ENCODE measurements around the gene REEP5.
"Not testable (repeated sequence)": the region's sequence is repeated elsewhere in the genome, so short reads cannot be mapped to it uniquely, and the experiment has no call there.

REEP5 gene

GRCh38 chr5:112892066-112892465 is 30.0 kb downstream of the REEP5 start:
- H3K27ac ChIP-seq (ENCODE audit: low read length); H3K9me3 ChIP-seq (ENCODE audit: control insufficient read depth in 2 of 2, low read length in 2 of 2); H3K9ac ChIP-seq (ENCODE audit: low read length in 2 of 2); H3K4me1 ChIP-seq (ENCODE audit: control insufficient read depth, insufficient read depth, low read length); H3K27me3 ChIP-seq (ENCODE audit: control insufficient read depth in 1 of 2, insufficient read depth in 2 of 2, low read length in 2 of 2); H3K4me3 ChIP-seq (ENCODE audit: low read length in 2 of 2): not testable (repeated sequence)
- H3K36me3 ChIP-seq (ENCODE audit: control insufficient read depth in 2 of 2, insufficient read depth in 2 of 2, low read length in 2 of 2): peaks cover 12 to 15% of the 10 kb centered on the region in 2 donors

GRCh38 chr5:112886975-112887374 is 35.1 kb downstream of the REEP5 start:
- no peaks in the 10 kb centered on the region for H3K9me3 ChIP-seq (ENCODE audit: control insufficient read depth in 2 of 2, low read length in 2 of 2)
- H3K9ac ChIP-seq (ENCODE audit: low read length in 2 of 2): no peak overlapping the region
- no peaks in the 10 kb centered on the region for H3K4me1 ChIP-seq (ENCODE audit: control insufficient read depth, insufficient read depth, low read length)
- peaks cover 24 to 42% of the 10 kb centered on the region in 2 donors for H3K36me3 ChIP-seq (ENCODE audit: control insufficient read depth in 2 of 2, insufficient read depth in 2 of 2, low read length in 2 of 2)
- H3K27ac ChIP-seq (ENCODE audit: low read length): no peak overlapping the region
- no peak overlapping the region for H3K4me3 ChIP-seq (ENCODE audit: low read length in 2 of 2)
- no peaks in the 10 kb centered on the region for H3K27me3 ChIP-seq (ENCODE audit: control insufficient read depth in 1 of 2, insufficient read depth in 2 of 2, low read length in 2 of 2)

- Histone ChIP-seq H3K27ac (ENCODE audit: low read length) (no peak overlapping the region), H3K36me3 (ENCODE audit: control insufficient read depth in 2 of 2, insufficient read depth in 2 of 2, low read length in 2 of 2) (peaks cover 26 to 48% of the 10 kb centered on the region in 2 donors), H3K4me3 (ENCODE audit: low read length in 2 of 2) (no peak overlapping the region)
These were observed 37.0 kb downstream of the REEP5 start for GRCh38 chr5:112885001-112885400.

GRCh38 chr5:112883192-112883591 is 38.8 kb downstream of the REEP5 start:
- Histone ChIP-seq H3K9me3 (ENCODE audit: control insufficient read depth in 2 of 2, low read length in 2 of 2) (no peaks in the 10 kb centered on the region), H3K27ac (ENCODE audit: low read length) (no peak overlapping the region), H3K4me3 (ENCODE audit: low read length in 2 of 2) (no peak overlapping the region), H3K9ac (ENCODE audit: low read length in 2 of 2) (no peak overlapping the region), H3K36me3 (ENCODE audit: control insufficient read depth in 2 of 2, insufficient read depth in 2 of 2, low read length in 2 of 2) (peaks cover 32 to 53% of the 10 kb centered on the region in 2 donors), H3K27me3 (ENCODE audit: control insufficient read depth in 1 of 2, insufficient read depth in 2 of 2, low read length in 2 of 2) (no peaks in the 10 kb centered on the region), H3K4me1 (ENCODE audit: control insufficient read depth, insufficient read depth, low read length) (no peaks in the 10 kb centered on the region)

More at GRCh38 chr5:112885001-112885400, 37.0 kb downstream of the REEP5 start:
- Histone ChIP-seq H3K9ac (ENCODE audit: low read length in 2 of 2) (no peak overlapping the region), H3K27me3 (ENCODE audit: control insufficient read depth in 1 of 2, insufficient read depth in 2 of 2, low read length in 2 of 2) (no peaks in the 10 kb centered on the region), H3K4me1 (ENCODE audit: control insufficient read depth, insufficient read depth, low read length) (no peaks in the 10 kb centered on the region), H3K9me3 (ENCODE audit: control insufficient read depth in 2 of 2, low read length in 2 of 2) (no peaks in the 10 kb centered on the region)

- no peak overlapping the region for H3K4me3 ChIP-seq (ENCODE audit: low read length in 2 of 2)
- no peaks in the 10 kb centered on the region for H3K4me1 ChIP-seq (ENCODE audit: control insufficient read depth, insufficient read depth, low read length)
- H3K27me3 ChIP-seq (ENCODE audit: control insufficient read depth in 1 of 2, insufficient read depth in 2 of 2, low read length in 2 of 2): no peaks in the 10 kb centered on the region
- peaks cover 20 to 43% of the 10 kb centered on the region in 2 donors for H3K36me3 ChIP-seq (ENCODE audit: control insufficient read depth in 2 of 2, insufficient read depth in 2 of 2, low read length in 2 of 2)
- H3K9me3 ChIP-seq (ENCODE audit: control insufficient read depth in 2 of 2, low read length in 2 of 2): no peaks in the 10 kb centered on the region
- H3K9ac ChIP-seq (ENCODE audit: low read length in 2 of 2): no peak overlapping the region
- H3K27ac ChIP-seq (ENCODE audit: low read length): no peak overlapping the region
These were observed 41.6 kb downstream of the REEP5 start for GRCh38 chr5:112880219-112880964.

- H3K36me3 ChIP-seq (ENCODE audit: control insufficient read depth in 2 of 2, insufficient read depth in 2 of 2, low read length in 2 of 2): peaks cover 15 to 34% of the 10 kb centered on the region in 2 donors
- no peak overlapping the region for H3K9ac ChIP-seq (ENCODE audit: low read length in 2 of 2)
- no peak overlapping the region for H3K27ac ChIP-seq (ENCODE audit: low read length)
- no peaks in the 10 kb centered on the region for H3K4me1 ChIP-seq (ENCODE audit: control insufficient read depth, insufficient read depth, low read length)
- H3K9me3 ChIP-seq (ENCODE audit: control insufficient read depth in 2 of 2, low read length in 2 of 2): no peaks in the 10 kb centered on the region
- no peak overlapping the region for H3K4me3 ChIP-seq (ENCODE audit: low read length in 2 of 2)
- H3K27me3 ChIP-seq (ENCODE audit: control insufficient read depth in 1 of 2, insufficient read depth in 2 of 2, low read length in 2 of 2): no peaks in the 10 kb centered on the region
These were observed 43.3 kb downstream of the REEP5 start for GRCh38 chr5:112878760-112879159.

GRCh38 chr5:112878101-112878500 is 43.9 kb downstream of the REEP5 start:
- Histone ChIP-seq H3K4me1 (ENCODE audit: control insufficient read depth, insufficient read depth, low read length) (no peaks in the 10 kb centered on the region), H3K9me3 (ENCODE audit: control insufficient read depth in 2 of 2, low read length in 2 of 2) (no peaks in the 10 kb centered on the region), H3K27me3 (ENCODE audit: control insufficient read depth in 1 of 2, insufficient read depth in 2 of 2, low read length in 2 of 2) (no peaks in the 10 kb centered on the region), H3K36me3 (ENCODE audit: control insufficient read depth in 2 of 2, insufficient read depth in 2 of 2, low read length in 2 of 2) (peaks cover 15 to 30% of the 10 kb centered on the region in 2 donors), H3K4me3 (ENCODE audit: low read length in 2 of 2) (no peak overlapping the region), H3K27ac (ENCODE audit: low read length) (no peak overlapping the region), H3K9ac (ENCODE audit: low read length in 2 of 2) (no peak overlapping the region)

GRCh38 chr5:112876362-112876761 is 45.7 kb downstream of the REEP5 start:
- Histone ChIP-seq H3K9ac (ENCODE audit: low read length in 2 of 2) (no peak overlapping the region), H3K36me3 (ENCODE audit: control insufficient read depth in 2 of 2, insufficient read depth in 2 of 2, low read length in 2 of 2) (peaks cover 15 to 22% of the 10 kb centered on the region in 2 donors), H3K27me3 (ENCODE audit: control insufficient read depth in 1 of 2, insufficient read depth in 2 of 2, low read length in 2 of 2) (no peaks in the 10 kb centered on the region)

GRCh38 chr5:112870966-112871365 is 51.1 kb downstream of the REEP5 start:
- no peak overlapping the region for H3K4me3 ChIP-seq (ENCODE audit: low read length in 2 of 2)
- H3K27me3 ChIP-seq (ENCODE audit: control insufficient read depth in 1 of 2, insufficient read depth in 2 of 2, low read length in 2 of 2): no peaks in the 10 kb centered on the region
- no peaks in the 10 kb centered on the region for H3K9me3 ChIP-seq (ENCODE audit: control insufficient read depth in 2 of 2, low read length in 2 of 2)
- H3K9ac ChIP-seq (ENCODE audit: low read length in 2 of 2): no peak overlapping the region
- no peak overlapping the region for H3K27ac ChIP-seq (ENCODE audit: low read length)
- H3K36me3 ChIP-seq (ENCODE audit: control insufficient read depth in 2 of 2, insufficient read depth in 2 of 2, low read length in 2 of 2): peaks cover 23 to 32% of the 10 kb centered on the region in 2 donors
- no peaks in the 10 kb centered on the region for H3K4me1 ChIP-seq (ENCODE audit: control insufficient read depth, insufficient read depth, low read length)

More at GRCh38 chr5:112876362-112876761, 45.7 kb downstream of the REEP5 start:
- Histone ChIP-seq H3K4me3 (ENCODE audit: low read length in 2 of 2) (no peak overlapping the region), H3K4me1 (ENCODE audit: control insufficient read depth, insufficient read depth, low read length) (no peaks in the 10 kb centered on the region), H3K27ac (ENCODE audit: low read length) (no peak overlapping the region), H3K9me3 (ENCODE audit: control insufficient read depth in 2 of 2, low read length in 2 of 2) (no peaks in the 10 kb centered on the region)

GRCh38 chr5:112869948-112870347 is 52.1 kb downstream of the REEP5 start:
- H3K4me1 ChIP-seq (ENCODE audit: control insufficient read depth, insufficient read depth, low read length): no peaks in the 10 kb centered on the region
- H3K36me3 ChIP-seq (ENCODE audit: control insufficient read depth in 2 of 2, insufficient read depth in 2 of 2, low read length in 2 of 2): peaks cover 18 to 34% of the 10 kb centered on the region in 2 donors
- no peak overlapping the region for H3K9ac ChIP-seq (ENCODE audit: low read length in 2 of 2)
- H3K27ac ChIP-seq (ENCODE audit: low read length): no peak overlapping the region
- no peaks in the 10 kb centered on the region for H3K9me3 ChIP-seq (ENCODE audit: control insufficient read depth in 2 of 2, low read length in 2 of 2)
- no peaks in the 10 kb centered on the region for H3K27me3 ChIP-seq (ENCODE audit: control insufficient read depth in 1 of 2, insufficient read depth in 2 of 2, low read length in 2 of 2)
- H3K4me3 ChIP-seq (ENCODE audit: low read length in 2 of 2): no peak overlapping the region

- peaks cover 24 to 48% of the 10 kb centered on the region in 2 donors for H3K36me3 ChIP-seq (ENCODE audit: control insufficient read depth in 2 of 2, insufficient read depth in 2 of 2, low read length in 2 of 2)
- no peak overlapping the region for H3K9ac ChIP-seq (ENCODE audit: low read length in 2 of 2)
- no peak overlapping the region for H3K4me3 ChIP-seq (ENCODE audit: low read length in 2 of 2)
- no peaks in the 10 kb centered on the region for H3K27me3 ChIP-seq (ENCODE audit: control insufficient read depth in 1 of 2, insufficient read depth in 2 of 2, low read length in 2 of 2)
- H3K4me1 ChIP-seq (ENCODE audit: control insufficient read depth, insufficient read depth, low read length): peaks cover 7% of the 10 kb centered on the region
- no peaks in the 10 kb centered on the region for H3K9me3 ChIP-seq (ENCODE audit: control insufficient read depth in 2 of 2, low read length in 2 of 2)
- H3K27ac ChIP-seq (ENCODE audit: low read length): no peak overlapping the region
These were observed 54.6 kb downstream of the REEP5 start for GRCh38 chr5:112867411-112867810.

Data from stomach smooth muscle (tissue), 2 donors.